ENCODE results near the gene SPATA12. TPM values are rescaled to one million over a fixed set of nuclear protein-coding genes. Genes with fewer than 3 reads are reported as not detected.

SPATA12 gene
- total RNA-seq, 1 donor from 2014 or later = not detected

DNA sequence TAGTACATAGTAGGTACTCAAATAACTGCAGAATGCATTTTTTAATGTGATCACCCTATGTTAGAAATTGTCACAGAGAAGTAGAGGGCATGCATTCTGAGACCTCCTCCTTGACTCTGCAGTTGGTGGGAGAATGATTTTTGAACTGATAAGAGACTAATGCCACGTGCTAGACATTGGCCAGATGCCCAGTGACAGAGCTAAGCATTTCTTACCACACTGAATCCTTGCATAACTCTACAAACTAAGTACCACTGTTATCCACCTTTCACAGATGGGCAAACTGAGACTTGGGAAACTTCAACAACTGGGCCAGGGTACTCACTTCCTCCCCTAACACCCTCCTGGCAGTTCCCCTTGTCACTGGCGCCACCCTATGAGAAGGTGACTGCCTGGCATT, 33.5 kb upstream of the SPATA12 start:
- Histone ChIP-seq H3K9ac (ENCODE audit: low read length) (no peak overlapping the region), H3K9me3 (ENCODE audit: insufficient read depth, low read depth, low read length) (no peaks in the 10 kb centered on the region), H3K36me3 (ENCODE audit: insufficient read depth, low read length) (no peaks in the 10 kb centered on the region), H2AFZ (ENCODE audit: low read depth, low read length) (no peak overlapping the region), H3K79me2 (ENCODE audit: insufficient read depth, low read length) (no peaks in the 10 kb centered on the region), H3K27ac (ENCODE audit: low read depth, low read length) (no peak overlapping the region), H3K4me2 (ENCODE audit: low read length) (no peak overlapping the region), H3K27me3 (ENCODE audit: insufficient read depth, low read length) (no peaks in the 10 kb centered on the region), H3K4me3 (ENCODE audit: insufficient read depth, low read depth, low read length) (no peak overlapping the region), H4K20me1 (ENCODE audit: insufficient read depth, low read length) (no peaks in the 10 kb centered on the region), H3K4me1 (ENCODE audit: insufficient read depth, low read length) (no peaks in the 10 kb centered on the region)
- DNase-seq (ENCODE audit: low read depth) (peak; percentile 38), FAIRE-seq (no peak)
- no peak overlapping the region for H3K4me3 Mint-ChIP-seq (ENCODE audit: unreplicated experiment)
- no peak for TF ChIP-seq EZH2 (IDR thresholded peaks at IDR 0.05; ENCODE audit: insufficient read depth, low read length)
- TF ChIP-seq, protein P1, sequence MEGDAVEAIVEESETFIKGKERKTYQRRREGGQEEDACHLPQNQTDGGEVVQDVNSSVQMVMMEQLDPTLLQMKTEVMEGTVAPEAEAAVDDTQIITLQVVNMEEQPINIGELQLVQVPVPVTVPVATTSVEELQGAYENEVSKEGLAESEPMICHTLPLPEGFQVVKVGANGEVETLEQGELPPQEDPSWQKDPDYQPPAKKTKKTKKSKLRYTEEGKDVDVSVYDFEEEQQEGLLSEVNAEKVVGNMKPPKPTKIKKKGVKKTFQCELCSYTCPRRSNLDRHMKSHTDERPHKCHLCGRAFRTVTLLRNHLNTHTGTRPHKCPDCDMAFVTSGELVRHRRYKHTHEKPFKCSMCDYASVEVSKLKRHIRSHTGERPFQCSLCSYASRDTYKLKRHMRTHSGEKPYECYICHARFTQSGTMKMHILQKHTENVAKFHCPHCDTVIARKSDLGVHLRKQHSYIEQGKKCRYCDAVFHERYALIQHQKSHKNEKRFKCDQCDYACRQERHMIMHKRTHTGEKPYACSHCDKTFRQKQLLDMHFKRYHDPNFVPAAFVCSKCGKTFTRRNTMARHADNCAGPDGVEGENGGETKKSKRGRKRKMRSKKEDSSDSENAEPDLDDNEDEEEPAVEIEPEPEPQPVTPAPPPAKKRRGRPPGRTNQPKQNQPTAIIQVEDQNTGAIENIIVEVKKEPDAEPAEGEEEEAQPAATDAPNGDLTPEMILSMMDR (IDR thresholded peaks at IDR 0.05; ENCODE audit: insufficient read depth, low read depth, low read length) = no peak
- no peaks in the 10 kb centered on the region for H3K27me3 Mint-ChIP-seq (ENCODE audit: low read depth, unreplicated experiment)
- H3K36me3 Mint-ChIP-seq (ENCODE audit: low read depth, unreplicated experiment) = peaks cover 4% of the 10 kb centered on the region
- no peaks in the 10 kb centered on the region for H3K9me3 Mint-ChIP-seq (ENCODE audit: unreplicated experiment)
- H3K4me1 Mint-ChIP-seq (ENCODE audit: low read depth, unreplicated experiment) = no peaks in the 10 kb centered on the region
- H3K27ac Mint-ChIP-seq (ENCODE audit: unreplicated experiment) = no peak overlapping the region

DNA sequence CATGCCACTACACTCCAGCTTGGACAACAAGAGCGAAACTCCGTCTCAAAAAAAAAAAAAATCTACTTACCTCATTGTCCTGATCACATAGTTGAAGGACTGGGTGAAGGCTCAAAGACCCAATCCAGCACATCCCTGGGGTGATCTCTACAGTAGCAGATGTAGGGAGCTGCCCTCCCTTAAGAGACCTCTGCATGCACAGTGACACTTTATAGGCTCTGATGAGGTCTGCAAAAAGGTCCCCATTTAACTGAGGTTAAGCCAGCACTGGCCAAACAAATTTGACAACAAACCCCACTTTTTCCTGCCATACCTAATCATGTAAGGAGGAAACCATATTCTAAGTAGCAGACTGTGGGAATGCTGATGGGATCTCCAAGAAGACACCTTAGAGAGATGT, 31.1 kb upstream of the SPATA12 start:
- no peak for FAIRE-seq
- Histone ChIP-seq H2AFZ (ENCODE audit: low read depth, low read length) (no peak overlapping the region), H3K36me3 (ENCODE audit: insufficient read depth, low read length) (no peaks in the 10 kb centered on the region), H3K4me1 (ENCODE audit: insufficient read depth, low read length) (no peaks in the 10 kb centered on the region), H3K9ac (ENCODE audit: low read length) (no peak overlapping the region), H3K27ac (ENCODE audit: low read depth, low read length) (no peak overlapping the region), H3K27me3 (ENCODE audit: insufficient read depth, low read length) (no peaks in the 10 kb centered on the region), H3K4me2 (ENCODE audit: low read length) (no peak overlapping the region), H3K9me3 (ENCODE audit: insufficient read depth, low read depth, low read length) (no peaks in the 10 kb centered on the region), H3K79me2 (ENCODE audit: insufficient read depth, low read length) (no peaks in the 10 kb centered on the region), H3K4me3 (ENCODE audit: insufficient read depth, low read depth, low read length) (no peak overlapping the region), H4K20me1 (ENCODE audit: insufficient read depth, low read length) (no peaks in the 10 kb centered on the region)
- Mint-ChIP-seq H3K36me3 (ENCODE audit: low read depth, unreplicated experiment) (peaks cover 4% of the 10 kb centered on the region), H3K27me3 (ENCODE audit: low read depth, unreplicated experiment) (no peaks in the 10 kb centered on the region), H3K4me1 (ENCODE audit: low read depth, unreplicated experiment) (no peaks in the 10 kb centered on the region), H3K4me3 (ENCODE audit: unreplicated experiment) (no peak overlapping the region), H3K9me3 (ENCODE audit: unreplicated experiment) (no peaks in the 10 kb centered on the region), H3K27ac (ENCODE audit: unreplicated experiment) (no peak overlapping the region)
- TF ChIP-seq EZH2 (IDR thresholded peaks at IDR 0.05; ENCODE audit: insufficient read depth, low read length) = no peak
- TF ChIP-seq, protein P1 (IDR thresholded peaks at IDR 0.05; ENCODE audit: insufficient read depth, low read depth, low read length) = no peak
- DNase-seq (ENCODE audit: low read depth) = no peak

DNA sequence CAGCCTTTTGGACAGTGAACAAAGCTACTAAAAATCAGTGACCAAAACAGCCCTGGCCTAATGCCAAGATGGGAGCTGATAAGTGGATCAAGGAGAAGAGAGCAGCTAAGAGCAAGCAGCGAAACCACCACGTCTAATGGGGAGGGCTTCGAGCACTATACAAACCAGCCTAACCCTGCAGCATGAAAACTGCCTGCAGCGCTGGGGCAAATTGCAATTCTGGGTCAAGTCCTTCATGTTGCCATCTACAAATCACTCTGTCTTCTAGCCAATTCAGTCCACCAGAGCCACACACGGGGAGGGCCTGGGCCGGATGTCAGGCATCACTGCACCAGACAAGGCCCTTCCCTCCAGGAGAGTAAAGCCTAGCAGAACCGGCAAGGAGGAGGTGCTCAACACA, 30.5 kb upstream of the SPATA12 start:
- Mint-ChIP-seq H3K9me3 (ENCODE audit: unreplicated experiment) (no peaks in the 10 kb centered on the region), H3K27ac (ENCODE audit: unreplicated experiment) (no peak overlapping the region), H3K4me3 (ENCODE audit: unreplicated experiment) (no peak overlapping the region), H3K4me1 (ENCODE audit: low read depth, unreplicated experiment) (no peaks in the 10 kb centered on the region), H3K36me3 (ENCODE audit: low read depth, unreplicated experiment) (peaks cover 4% of the 10 kb centered on the region), H3K27me3 (ENCODE audit: low read depth, unreplicated experiment) (no peaks in the 10 kb centered on the region)
- Histone ChIP-seq H4K20me1 (ENCODE audit: insufficient read depth, low read length) (no peaks in the 10 kb centered on the region), H3K36me3 (ENCODE audit: insufficient read depth, low read length) (no peaks in the 10 kb centered on the region), H3K79me2 (ENCODE audit: insufficient read depth, low read length) (no peaks in the 10 kb centered on the region), H3K4me2 (ENCODE audit: low read length) (no peak overlapping the region), H3K9me3 (ENCODE audit: insufficient read depth, low read depth, low read length) (no peaks in the 10 kb centered on the region), H3K27me3 (ENCODE audit: insufficient read depth, low read length) (no peaks in the 10 kb centered on the region), H3K9ac (ENCODE audit: low read length) (no peak overlapping the region), H3K27ac (ENCODE audit: low read depth, low read length) (no peak overlapping the region), H3K4me1 (ENCODE audit: insufficient read depth, low read length) (no peaks in the 10 kb centered on the region), H3K4me3 (ENCODE audit: insufficient read depth, low read depth, low read length) (no peak overlapping the region), H2AFZ (ENCODE audit: low read depth, low read length) (no peak overlapping the region)
- no peak for TF ChIP-seq EZH2 (IDR thresholded peaks at IDR 0.05; ENCODE audit: insufficient read depth, low read length)
- TF ChIP-seq, protein P1 (IDR thresholded peaks at IDR 0.05; ENCODE audit: insufficient read depth, low read depth, low read length) = no peak
- no peak for DNase-seq (ENCODE audit: low read depth)
- no peak for FAIRE-seq

Measured in astrocyte (in vitro differentiated cells and primary cell).